Upper lobe of left lung (tissue), 4 donors: Measurements from ENCODE around the gene RAB39B.

Experiments
- POLR2A ChIP-seq, 4 donors: fragments of 450-650 bp; IDR thresholded peaks; one replicate each; pipeline ENCODE4 v1.5.1; 2016 to 2017; ENCODE audit warnings: antibody characterized with exemption in 4 of 4, mild to moderate bottlenecking in 2 of 4
- TF ChIP-seq, protein P1 (sequence below), 6 experiments: fragments of 450-650 bp in 4 of 6; fragments of 200-600 bp in 2 of 6; sonication (generic) in 2 of 6; IDR thresholded peaks; one replicate each; pipeline ENCODE4 v1.5.1; 2016 to 2019; ENCODE audit warnings: antibody characterized with exemption in 6 of 6

DNA sequence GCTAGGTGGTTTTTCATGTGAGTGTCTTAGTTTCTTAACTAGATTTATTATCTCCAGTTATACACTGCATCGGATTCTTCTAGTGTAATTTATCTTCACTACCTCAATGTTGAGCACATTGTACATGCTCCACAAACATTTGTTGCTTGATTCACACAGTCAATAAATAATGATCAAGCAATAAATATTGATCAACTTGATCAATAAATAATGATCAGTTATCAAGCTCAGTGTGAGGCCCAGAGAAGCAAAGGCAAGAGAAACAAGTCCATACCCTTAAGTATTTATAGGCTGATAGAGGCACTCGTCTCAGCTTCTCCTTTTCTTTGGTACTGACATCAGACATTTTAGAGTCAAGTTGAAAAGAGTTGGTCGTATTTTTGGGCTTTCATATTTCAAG, 53.1 kb downstream of the RAB39B start:
- TF ChIP-seq, protein P1, sequence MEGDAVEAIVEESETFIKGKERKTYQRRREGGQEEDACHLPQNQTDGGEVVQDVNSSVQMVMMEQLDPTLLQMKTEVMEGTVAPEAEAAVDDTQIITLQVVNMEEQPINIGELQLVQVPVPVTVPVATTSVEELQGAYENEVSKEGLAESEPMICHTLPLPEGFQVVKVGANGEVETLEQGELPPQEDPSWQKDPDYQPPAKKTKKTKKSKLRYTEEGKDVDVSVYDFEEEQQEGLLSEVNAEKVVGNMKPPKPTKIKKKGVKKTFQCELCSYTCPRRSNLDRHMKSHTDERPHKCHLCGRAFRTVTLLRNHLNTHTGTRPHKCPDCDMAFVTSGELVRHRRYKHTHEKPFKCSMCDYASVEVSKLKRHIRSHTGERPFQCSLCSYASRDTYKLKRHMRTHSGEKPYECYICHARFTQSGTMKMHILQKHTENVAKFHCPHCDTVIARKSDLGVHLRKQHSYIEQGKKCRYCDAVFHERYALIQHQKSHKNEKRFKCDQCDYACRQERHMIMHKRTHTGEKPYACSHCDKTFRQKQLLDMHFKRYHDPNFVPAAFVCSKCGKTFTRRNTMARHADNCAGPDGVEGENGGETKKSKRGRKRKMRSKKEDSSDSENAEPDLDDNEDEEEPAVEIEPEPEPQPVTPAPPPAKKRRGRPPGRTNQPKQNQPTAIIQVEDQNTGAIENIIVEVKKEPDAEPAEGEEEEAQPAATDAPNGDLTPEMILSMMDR (IDR thresholded peaks at IDR 0.05), result no peak
- TF ChIP-seq POLR2A (IDR thresholded peaks at IDR 0.05), result no peak
